ENCODE results near the gene UGDH.

The UGDH gene

GRCh38 chr4:39526765-39527295 lies 409 bp downstream of the UGDH start:
- Histone ChIP-seq H3K9me2 (replicated peaks; ENCODE audit: insufficient read depth, low read length) (no peaks in the 10 kb centered on the region), H3K4me3 (ENCODE audit: insufficient read depth, low read length, poor library complexity, severe bottlenecking) (peak overlapping the region; percentile 75), H3K4me2 (ENCODE audit: low read depth, low read length, poor library complexity, severe bottlenecking) (peak overlapping the region; percentile 73), H3K9me3 (ENCODE audit: insufficient read depth, low read length) (peaks cover 14% of the 10 kb centered on the region; the same call in 1 of the 2 replicates), H3K27ac (ENCODE audit: low read depth, low read length) (no peak overlapping the region), H2AFZ (ENCODE audit: low read depth, low read length, severe bottlenecking) (peak overlapping the region; percentile 86), H3K9ac (ENCODE audit: low read length) (peak overlapping the region; percentile 68), H3K36me3 (ENCODE audit: low read length) (no peaks in the 10 kb centered on the region), H3K27me3 (ENCODE audit: low read length) (no peaks in the 10 kb centered on the region), H3K79me2 (ENCODE audit: insufficient read depth, low read length) (no peaks in the 10 kb centered on the region; the same call in none of the 2 replicates), H4K20me1 (ENCODE audit: low read depth, low read length) (no peaks in the 10 kb centered on the region), H3F3A (ENCODE audit: insufficient read depth) (peaks cover 5% of the 10 kb centered on the region; the same call in 1 of the 2 replicates)
- TF ChIP-seq CTCF (IDR thresholded peaks at IDR 0.05; ENCODE audit: insufficient read depth, low read length, poor library complexity, severe bottlenecking) (no peak), EZH2phosphoT487 (conservative IDR thresholded peaks at IDR 0.05; ENCODE audit: low read length) (no peak)

- TF ChIP-seq EZH2phosphoT487 (conservative IDR thresholded peaks at IDR 0.05; ENCODE audit: low read length) (no peak), CTCF (IDR thresholded peaks at IDR 0.05; ENCODE audit: insufficient read depth, low read length, poor library complexity, severe bottlenecking) (no peak)
- Histone ChIP-seq H2AFZ (ENCODE audit: low read depth, low read length, severe bottlenecking) (peak overlapping the region; percentile 86), H3K9me3 (ENCODE audit: insufficient read depth, low read length) (peaks cover 9% of the 10 kb centered on the region; the same call in 1 of the 2 replicates), H3K9ac (ENCODE audit: low read length) (peak overlapping the region; percentile 68), H3K79me2 (ENCODE audit: insufficient read depth, low read length) (no peaks in the 10 kb centered on the region; the same call in none of the 2 replicates), H3F3A (ENCODE audit: insufficient read depth) (peaks cover 9% of the 10 kb centered on the region; the same call in 1 of the 2 replicates), H4K20me1 (ENCODE audit: low read depth, low read length) (no peaks in the 10 kb centered on the region), H3K9me2 (replicated peaks; ENCODE audit: insufficient read depth, low read length) (no peaks in the 10 kb centered on the region), H3K27ac (ENCODE audit: low read depth, low read length) (no peak overlapping the region), H3K27me3 (ENCODE audit: low read length) (no peaks in the 10 kb centered on the region), H3K4me3 (ENCODE audit: insufficient read depth, low read length, poor library complexity, severe bottlenecking) (peak overlapping the region; percentile 75), H3K4me2 (ENCODE audit: low read depth, low read length, poor library complexity, severe bottlenecking) (peak overlapping the region; percentile 73), H3K36me3 (ENCODE audit: low read length) (no peaks in the 10 kb centered on the region)
These were observed 1.2 kb downstream of the UGDH start for GRCh38 chr4:39525822-39526690.

GRCh38 chr4:39524161-39524957 lies 2.9 kb downstream of the UGDH start:
- Histone ChIP-seq H3K27me3 (ENCODE audit: low read length) (no peaks in the 10 kb centered on the region), H3K9me3 (ENCODE audit: insufficient read depth, low read length) (no peaks in the 10 kb centered on the region), H3K4me3 (ENCODE audit: insufficient read depth, low read length, poor library complexity, severe bottlenecking) (no peak overlapping the region), H3F3A (ENCODE audit: insufficient read depth) (peaks cover 9% of the 10 kb centered on the region; the same call in 1 of the 2 replicates), H3K9ac (ENCODE audit: low read length) (no peak overlapping the region), H3K79me2 (ENCODE audit: insufficient read depth, low read length) (no peaks in the 10 kb centered on the region; the same call in none of the 2 replicates), H3K27ac (ENCODE audit: low read depth, low read length) (no peak overlapping the region), H3K4me2 (ENCODE audit: low read depth, low read length, poor library complexity, severe bottlenecking) (no peak overlapping the region), H3K36me3 (ENCODE audit: low read length) (no peaks in the 10 kb centered on the region), H2AFZ (ENCODE audit: low read depth, low read length, severe bottlenecking) (no peak overlapping the region), H3K9me2 (replicated peaks; ENCODE audit: insufficient read depth, low read length) (no peaks in the 10 kb centered on the region), H4K20me1 (ENCODE audit: low read depth, low read length) (no peaks in the 10 kb centered on the region)
- TF ChIP-seq CTCF (IDR thresholded peaks at IDR 0.05; ENCODE audit: insufficient read depth, low read length, poor library complexity, severe bottlenecking) (no peak), EZH2phosphoT487 (conservative IDR thresholded peaks at IDR 0.05; ENCODE audit: low read length) (no peak)

Measured in SU-DHL-6 (cell line).